H1 (cell line): ENCODE results near the gene BHLHE23. TPM values are rescaled to one million over a fixed set of nuclear protein-coding genes. Genes with fewer than 3 reads are reported as not detected.
A peak's percentile ranks its signal among the peaks of the same experiment; 100 is the strongest.

Source experiments
- CTCF ChIA-PET: fragments of 300-600 bp; sonication (Branson Sonifier 250); formaldehyde crosslinking; loops from one replicate; lab custom pipeline; 2021; ENCODE audit not compliant: partially characterized antibody; lab: Charles Lee
- POLR2A ChIA-PET: fragments of 300-600 bp; sonication (Branson Sonifier 250); formaldehyde crosslinking; loops from one replicate; lab custom pipeline; 2021; ENCODE audit warnings: inconsistent platforms; ENCODE audit not compliant: partially characterized antibody; lab: Charles Lee
- DNase-seq, 2 experiments: peaks; one replicate each; pipeline versions ENCODE4 v3.0.0 to v3.0.0-alpha.2; 2010 to 2022; ENCODE audit warnings: low spot score in 2 of 2, low read depth in 1 of 2, mixed read lengths in 1 of 2
- FAIRE-seq: peaks from 2 replicates; lab custom pipeline; 2011; peaks lifted over from hg19 to GRCh38; lab: Jason Lieb, UNC
- H2AFZ ChIP-seq: 2 replicates; pipeline ENCODE4 v1.8.1; 2012; ENCODE audit warnings: low read length, inconsistent platforms
- H2AK5ac ChIP-seq: 2 replicates; pipeline ENCODE4 v1.6.1; 2013; ENCODE audit warnings: low read depth, low read length
- H2BK120ac ChIP-seq: replicated peaks from 2 replicates; pipeline ENCODE3; 2013; ENCODE audit warnings: low read depth, low read length, inconsistent platforms
- H2BK12ac ChIP-seq: 2 replicates; pipeline ENCODE4 v1.6.1; 2013; ENCODE audit warnings: low read depth, low read length
- H2BK15ac ChIP-seq: 2 replicates; pipeline ENCODE4 v1.6.1; 2013; ENCODE audit warnings: low read length
- H2BK20ac ChIP-seq: 2 replicates; pipeline ENCODE4 v1.6.1; 2013; ENCODE audit warnings: low read length
- H2BK5ac ChIP-seq: 2 replicates; pipeline ENCODE4 v1.6.1; 2013; ENCODE audit warnings: low read depth, low read length
- H3K14ac ChIP-seq: 2 replicates; pipeline ENCODE4 v1.6.1; 2013; ENCODE audit warnings: inconsistent platforms; ENCODE audit not compliant: insufficient read length
- H3K18ac ChIP-seq: 2 replicates; pipeline ENCODE4 v1.6.1; 2013; ENCODE audit warnings: low read length; ENCODE audit errors: extremely low read depth
- H3K23ac ChIP-seq: 2 replicates; pipeline ENCODE4 v1.6.1; 2013; ENCODE audit warnings: inconsistent platforms; ENCODE audit not compliant: insufficient read length
- H3K23me2 ChIP-seq: 2 replicates; pipeline ENCODE4 v1.6.1; 2013; ENCODE audit warnings: low read depth, low read length
- H3K27ac ChIP-seq: 2 replicates; pipeline ENCODE4 v1.6.1; 2011; ENCODE audit warnings: low read depth, low read length, inconsistent platforms
- H3K27me3 ChIP-seq, 4 experiments: replicated peaks in 1 of 4; 1 replicate in 1 of 4; 2 replicates in 3 of 4; pipeline versions ENCODE4 v1.6.1 to v1.8.1; 2011 to 2013; ENCODE audit warnings: low read length in 3 of 4, mild to moderate bottlenecking in 3 of 4, inconsistent platforms in 2 of 4, mixed read lengths in 2 of 4, moderate library complexity in 1 of 4; ENCODE audit not compliant: control insufficient read depth in 3 of 4, insufficient read depth in 3 of 4; ENCODE audit errors: extremely low read depth in 1 of 4
- H3K36me3 ChIP-seq, 4 experiments: 2 replicates each; pipeline versions ENCODE4 v1.6.1 to v1.8.1; 2011 to 2013; ENCODE audit warnings: mild to moderate bottlenecking in 4 of 4, low read length in 3 of 4, moderate library complexity in 2 of 4, control low read depth in 1 of 4, inconsistent platforms in 1 of 4; ENCODE audit not compliant: insufficient read depth in 4 of 4, control insufficient read depth in 2 of 4
- H3K4ac ChIP-seq: replicated peaks from 2 replicates; pipeline ENCODE3; 2013; ENCODE audit warnings: low read length, low read depth, mixed read lengths, inconsistent platforms; ENCODE audit not compliant: insufficient read length
- H3K4me1 ChIP-seq, 4 experiments: replicated peaks in 1 of 4; 1 replicate in 1 of 4; 2 replicates in 3 of 4; pipeline versions ENCODE4 v1.6.1 to v1.8.1; 2011 to 2013; ENCODE audit warnings: low read length in 3 of 4, inconsistent platforms in 2 of 4, mixed read lengths in 1 of 4; ENCODE audit not compliant: insufficient read depth in 4 of 4, control insufficient read depth in 3 of 4
- H3K4me2 ChIP-seq, 2 experiments: 2 replicates each; pipeline versions ENCODE4 v1.6.1 to v1.8.1; 2011 to 2013; ENCODE audit warnings: low read depth in 2 of 2, low read length in 2 of 2, control low read depth in 1 of 2, inconsistent platforms in 1 of 2, mild to moderate bottlenecking in 1 of 2; ENCODE audit not compliant: insufficient read depth in 1 of 2
- H3K4me3 ChIP-seq, 4 experiments: fragments of 200-600, 300-600 bp in 1 of 4; sonication (generic), shearing (Covaris generic), sonication (Bioruptor Twin) in 1 of 4; 2 replicates each; pipeline versions ENCODE4 v1.5.1 to v1.8.1; 2011 to 2016; ENCODE audit warnings: low read length in 4 of 4, low read depth in 3 of 4, control low read depth in 2 of 4, inconsistent platforms in 2 of 4, mild to moderate bottlenecking in 2 of 4, mixed read lengths in 1 of 4, moderate library complexity in 1 of 4; ENCODE audit not compliant: insufficient read depth in 2 of 4; ENCODE audit errors: extremely low read depth in 1 of 4
- H3K56ac ChIP-seq: replicated peaks from 2 replicates; pipeline ENCODE3; 2013; ENCODE audit warnings: low read depth, mild to moderate bottlenecking, mixed read lengths, low read length, inconsistent platforms; ENCODE audit not compliant: insufficient read length
- H3K79me1 ChIP-seq: 2 replicates; pipeline ENCODE4 v1.6.1; 2013; ENCODE audit warnings: low read depth, low read length, control low read depth
- H3K79me2 ChIP-seq, 2 experiments: 2 replicates each; pipeline versions ENCODE4 v1.6.1 to v1.8.1; 2012 to 2013; ENCODE audit warnings: low read length in 2 of 2, mild to moderate bottlenecking in 2 of 2, inconsistent platforms in 1 of 2; ENCODE audit not compliant: insufficient read depth in 2 of 2, control insufficient read depth in 1 of 2
- H3K9ac ChIP-seq, 4 experiments: replicated peaks in 1 of 4; 1 replicate in 1 of 4; 2 replicates in 3 of 4; pipeline versions ENCODE4 v1.6.1 to v1.8.1; 2011 to 2013; ENCODE audit warnings: low read depth in 3 of 4, low read length in 3 of 4, control low read depth in 2 of 4, mild to moderate bottlenecking in 2 of 4, moderate library complexity in 2 of 4, inconsistent platforms in 1 of 4; ENCODE audit errors: extremely low read depth in 1 of 4
- H3K9me3 ChIP-seq, 2 experiments: 2 replicates each; pipeline versions ENCODE4 v1.6.1 to v1.8.1; 2012 to 2013; ENCODE audit warnings: mild to moderate bottlenecking in 2 of 2, moderate library complexity in 2 of 2, control low read depth in 1 of 2, inconsistent platforms in 1 of 2, low read depth in 1 of 2, low read length in 1 of 2, mixed read lengths in 1 of 2; ENCODE audit not compliant: insufficient read depth in 2 of 2
- H4K20me1 ChIP-seq, 2 experiments: replicated peaks in 1 of 2; 2 replicates each; pipeline versions ENCODE3 to v1.8.1; 2011 to 2013; ENCODE audit warnings: inconsistent platforms in 2 of 2, low read length in 2 of 2, mild to moderate bottlenecking in 1 of 2; ENCODE audit not compliant: insufficient read depth in 2 of 2, control insufficient read depth in 1 of 2
- H4K5ac ChIP-seq: 2 replicates; pipeline ENCODE4 v1.6.1; 2013; ENCODE audit warnings: low read length, low read depth, mixed read lengths, inconsistent platforms; ENCODE audit not compliant: insufficient read length
- H4K8ac ChIP-seq: 2 replicates; pipeline ENCODE4 v1.8.0; 2013; ENCODE audit warnings: mild to moderate bottlenecking, moderate library complexity, low read length, inconsistent platforms; ENCODE audit not compliant: insufficient read depth; ENCODE audit errors: extremely low read depth
- H4K91ac ChIP-seq: replicated peaks from 2 replicates; pipeline ENCODE3; 2013; ENCODE audit warnings: low read length, mixed read lengths, inconsistent platforms; ENCODE audit not compliant: insufficient read length
- ASH2L ChIP-seq: fragments of 200-600, 300-600 bp; sonication (generic); IDR thresholded peaks from one replicate; pipeline ENCODE4 v1.7.1; 2017; ENCODE audit warnings: low read length
- CEBPB ChIP-seq: IDR thresholded peaks from 2 replicates; pipeline ENCODE4 v1.6.1; 2012; ENCODE audit warnings: low read depth, low read length
- HDAC6 ChIP-seq: IDR thresholded peaks from one replicate; pipeline ENCODE4 v1.7.1; 2012; ENCODE audit warnings: low read depth, mild to moderate bottlenecking, inconsistent platforms, low read length, moderate library complexity
- JUN ChIP-seq: IDR thresholded peaks from 2 replicates; pipeline ENCODE4 v1.6.1; 2011; ENCODE audit warnings: low read depth, mild to moderate bottlenecking, improper control_type of control experiment, low read length
- SP4 ChIP-seq: IDR thresholded peaks from 2 replicates; pipeline ENCODE4 v1.6.1; 2012; ENCODE audit warnings: low read length, inconsistent platforms
- SUZ12 ChIP-seq: fragments of 200-600 bp; sonication (generic); IDR thresholded peaks from 2 replicates; pipeline ENCODE4 v1.6.1; 2012; ENCODE audit warnings: mild to moderate bottlenecking, inconsistent platforms, low read length, moderate library complexity, mixed read lengths
- TCF12 ChIP-seq: IDR thresholded peaks from 2 replicates; pipeline ENCODE4 v1.6.1; 2011; ENCODE audit warnings: low read depth, mild to moderate bottlenecking, low read length
- WGBS, 2 experiments: shearing (Covaris generic) in 1 of 2; methylation state at CpG; one replicate each; pipeline versions ENCODE4 v1.1.6 to v1.1.7; 2013 to 2015; ENCODE audit warnings: low lambda C conversion rate in 2 of 2, mixed read lengths in 2 of 2, inconsistent platforms in 1 of 2, low coverage in 1 of 2, missing lambda C conversion rate in 1 of 2; ENCODE audit not compliant: insufficient replicate concordance in 2 of 2, insufficient coverage in 1 of 2, insufficient read length in 1 of 2; ENCODE audit errors: extremely low coverage in 1 of 2, missing lambda C conversion rate in 1 of 2; 5-methylcytosine and 5-hydroxymethylcytosine counted together
- polyA plus RNA-seq, 7 experiments: library from polyadenylated mRNA; depleted of rRNA in 3 of 7; stranded (reverse) in 5 of 7; unstranded in 2 of 7; fragments of >200 nt in 5 of 7; fragments of 200-250 nt in 2 of 7; gene quantifications; 1 replicate in 5 of 7; 2 replicates in 1 of 7; 4 replicates in 1 of 7; pipeline versions ENCODE4 v1.2.1 to v1.2.3, GENCODE V29; 2011 to 2013; ENCODE audit warnings: missing spikeins in 2 of 7, mixed read lengths in 2 of 7
- total RNA-seq: library from RNA; stranded (reverse); fragmentation: NEBNext Ultra II Directional; extraction: Animal tissue kit (Norgen Biotek cat#: 25700); gene quantifications from 2 replicates; pipeline ENCODE4 v1.2.1, GENCODE V29; 2021
- TF ChIP-seq, protein P1 (sequence below): IDR thresholded peaks from 2 replicates; pipeline ENCODE4 v1.6.1; 2011; ENCODE audit warnings: low read length, improper control_type of control experiment
- TF ChIP-seq, protein P2 (sequence below): IDR thresholded peaks from 2 replicates; pipeline ENCODE4 v1.6.1; 2011; ENCODE audit warnings: low read depth, mild to moderate bottlenecking, low read length; ENCODE audit not compliant: insufficient read depth

The BHLHE23 gene
- total and polyA plus RNA-seq, 2 of the 8 experiments (the other 6 are each of a cell fraction or from before 2014, with no cell fraction given), result 0.47 TPM; not detected in 1

DNA sequence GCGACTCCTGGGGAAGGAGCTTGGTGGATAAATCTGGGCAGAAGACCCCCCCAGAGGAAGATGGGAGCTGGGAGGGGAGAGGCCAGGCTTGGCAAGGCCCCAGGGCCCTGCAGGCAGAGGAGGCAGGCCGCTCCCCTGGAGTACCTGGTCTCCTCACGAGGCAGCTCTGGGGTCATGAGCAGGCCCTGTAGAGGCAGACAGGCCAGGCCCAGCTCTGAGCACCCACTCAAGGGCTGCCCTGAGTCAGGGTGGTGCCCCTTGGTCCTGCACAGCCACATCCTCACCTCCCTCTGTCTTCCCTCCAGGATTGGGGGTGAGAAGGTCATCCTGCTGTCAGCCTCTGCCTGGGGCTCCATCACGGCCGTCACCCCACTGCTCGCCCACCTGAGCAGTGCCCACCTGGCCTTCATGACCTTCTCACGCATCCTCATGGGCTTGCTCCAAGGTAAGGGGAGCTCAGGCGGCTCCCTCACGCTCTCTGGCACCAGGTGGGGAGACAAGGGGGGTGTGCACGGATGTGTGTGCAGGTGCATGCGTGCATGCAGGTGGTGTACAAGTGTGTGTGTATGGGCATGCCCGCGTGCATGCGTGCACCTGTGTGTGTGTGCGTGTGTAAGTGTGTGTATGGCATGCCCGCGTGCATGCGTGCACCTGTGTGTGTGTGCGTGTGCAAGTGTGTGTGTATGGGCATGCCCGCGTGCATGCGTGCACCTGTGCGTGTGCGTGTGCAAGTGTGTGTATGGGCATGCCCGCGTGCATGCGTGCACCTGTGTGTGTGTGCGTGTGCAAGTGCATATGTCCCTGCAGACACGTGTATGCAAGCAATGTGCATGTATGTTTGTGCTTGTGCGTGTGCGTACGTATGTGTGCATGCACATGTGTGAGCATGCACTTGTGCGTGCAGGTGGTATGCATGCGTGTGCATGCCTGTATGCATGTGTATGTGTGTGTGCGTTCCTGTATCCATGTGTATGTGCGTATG, 49.3 kb downstream of the BHLHE23 start:
- Histone ChIP-seq H2BK15ac (no peak overlapping the region), H3K36me3 (peaks cover 3 to 6% (median 5%) of the 10 kb centered on the region in 4 experiments; a peak in 5 of 8 replicates)
- TF ChIP-seq JUN, result no peak
- TF ChIP-seq, protein P1, sequence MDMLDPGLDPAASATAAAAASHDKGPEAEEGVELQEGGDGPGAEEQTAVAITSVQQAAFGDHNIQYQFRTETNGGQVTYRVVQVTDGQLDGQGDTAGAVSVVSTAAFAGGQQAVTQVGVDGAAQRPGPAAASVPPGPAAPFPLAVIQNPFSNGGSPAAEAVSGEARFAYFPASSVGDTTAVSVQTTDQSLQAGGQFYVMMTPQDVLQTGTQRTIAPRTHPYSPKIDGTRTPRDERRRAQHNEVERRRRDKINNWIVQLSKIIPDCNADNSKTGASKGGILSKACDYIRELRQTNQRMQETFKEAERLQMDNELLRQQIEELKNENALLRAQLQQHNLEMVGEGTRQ, result no peak
- no peak for TF ChIP-seq CEBPB
- no peak for TF ChIP-seq SUZ12
- TF ChIP-seq SP4, result no peak
- TF ChIP-seq, protein P2, sequence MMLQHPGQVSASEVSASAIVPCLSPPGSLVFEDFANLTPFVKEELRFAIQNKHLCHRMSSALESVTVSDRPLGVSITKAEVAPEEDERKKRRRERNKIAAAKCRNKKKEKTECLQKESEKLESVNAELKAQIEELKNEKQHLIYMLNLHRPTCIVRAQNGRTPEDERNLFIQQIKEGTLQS, result no peak
- no peak for TF ChIP-seq HDAC6
- no peak for TF ChIP-seq ASH2L
- no peak for TF ChIP-seq TCF12

More for the DNA sequence above, 49.3 kb downstream of the BHLHE23 start:
- H2BK5ac ChIP-seq, result no peak overlapping the region
- H4K5ac ChIP-seq, result no peak overlapping the region
- no peak overlapping the region for H2BK20ac ChIP-seq
- H3K9me3 ChIP-seq, result no peaks in the 10 kb centered on the region
- peaks cover 2 to 12% of the 10 kb centered on the region in 2 experiments for H4K20me1 ChIP-seq
- no peak overlapping the region for H3K14ac ChIP-seq
- no peak overlapping the region for H4K91ac ChIP-seq
- no peak overlapping the region for H3K4me3 ChIP-seq
- H3K79me1 ChIP-seq, result peaks cover 3% of the 10 kb centered on the region; the same call in 1 of the 2 replicates
- peak overlapping the region; percentile 45; the same call in 1 of the 2 replicates for H4K8ac ChIP-seq
- H2AFZ ChIP-seq, result no peak overlapping the region
- H3K27me3 ChIP-seq, result no peaks in the 10 kb centered on the region
- H3K56ac ChIP-seq, result no peak overlapping the region
- H2AK5ac ChIP-seq, result 0 out of 2 replicates have a peak overlapping the region, but pooled peaks have one; percentile 4
- no peak overlapping the region for H3K9ac ChIP-seq
- H3K23me2 ChIP-seq, result peaks cover 10% of the 10 kb centered on the region; the same call in 1 of the 2 replicates
- H3K4ac ChIP-seq, result no peak overlapping the region
- 92% methylated on average over 35 of the region's 36 CpGs; no CpG with 5 or more reads in 1 of the 2 experiments for WGBS, 2 experiments
- H2BK120ac ChIP-seq, result no peak overlapping the region
- H3K4me2 ChIP-seq, result no peak overlapping the region
- no peak for DNase-seq
- no peak overlapping the region for H3K18ac ChIP-seq
- peaks cover 0 to 9% of the 10 kb centered on the region in 2 experiments; a peak in 1 of 4 replicates for H3K79me2 ChIP-seq
- H3K27ac ChIP-seq, result no peak overlapping the region
- CTCF ChIA-PET, result interaction anchor here (0.6 to 2.9 kb wide), 7 partner anchors 15 to 76 kb away, joined by 3 to 6 read pairs (median 3); partner anchors contain the start of gene DIDO1
- no peak overlapping the region for H2BK12ac ChIP-seq
- FAIRE-seq, result no peak
- H3K23ac ChIP-seq, result no peak overlapping the region
- peaks cover 2 to 22% (median 16%) of the 10 kb centered on the region in 4 experiments for H3K4me1 ChIP-seq
- POLR2A ChIA-PET, result interaction anchor here (0.8 to 1.5 kb wide), 7 partner anchors 10 to 78 kb away, joined by 3 to 4 read pairs (median 3); partner anchors contain the start of gene GID8
